SU-DHL-6 (cell line): ENCODE data around the gene RNPC3.
"Not testable (repeated sequence)": the region's sequence is repeated elsewhere in the genome, so short reads cannot be mapped to it uniquely, and the experiment has no call there.

Source experiments
- H2AFZ ChIP-seq: fragments of 200-600 bp; sonication (generic); 2 replicates; pipeline ENCODE4 v1.6.1; 2014; ENCODE audit warnings: low read depth, mild to moderate bottlenecking, moderate library complexity, mixed read lengths, antibody characterized with exemption, low read length; ENCODE audit not compliant: severe bottlenecking
- H3F3A ChIP-seq: fragments of 200-600 bp; shearing (Covaris generic); 2 replicates; pipeline ENCODE4 v1.6.0; 2016; ENCODE audit warnings: antibody characterized with exemption, mild to moderate bottlenecking; ENCODE audit not compliant: insufficient read depth
- H3K27ac ChIP-seq: fragments of 200-600 bp; sonication (generic); 2 replicates; pipeline ENCODE4 v1.5.1; 2016; ENCODE audit warnings: low read depth, mild to moderate bottlenecking, low read length, moderate library complexity, mixed read lengths
- H3K27me3 ChIP-seq: fragments of 200-600 bp; sonication (generic), shearing (Covaris generic); 2 replicates; pipeline ENCODE4 v1.6.0; 2014; ENCODE audit warnings: mild to moderate bottlenecking, low read length
- H3K36me3 ChIP-seq: fragments of 200-600 bp; sonication (generic); 2 replicates; pipeline ENCODE4 v1.6.1; 2014; ENCODE audit warnings: mild to moderate bottlenecking, low read length, mixed read lengths
- H3K4me2 ChIP-seq: fragments of 300-600, 200-600 bp; shearing (Covaris generic), sonication (generic); 2 replicates; pipeline ENCODE4 v1.6.0; 2014; ENCODE audit warnings: low read length, low read depth, mild to moderate bottlenecking; ENCODE audit not compliant: poor library complexity, severe bottlenecking
- H3K4me3 ChIP-seq: fragments of 200-600 bp; sonication (generic); 2 replicates; pipeline ENCODE4 v1.5.1; 2014; ENCODE audit warnings: antibody characterized with exemption, low read length, mild to moderate bottlenecking, mixed read lengths; ENCODE audit not compliant: insufficient read depth, poor library complexity, severe bottlenecking
- H3K79me2 ChIP-seq: fragments of 200-600 bp; sonication (generic); 2 replicates; pipeline ENCODE4 v1.6.1; 2014; ENCODE audit warnings: mild to moderate bottlenecking, low read length, moderate library complexity; ENCODE audit not compliant: insufficient read depth
- H3K9ac ChIP-seq: fragments of 200-600 bp; sonication (generic); 2 replicates; pipeline ENCODE4 v1.7.0; 2014; ENCODE audit warnings: mild to moderate bottlenecking, low read length
- H3K9me2 ChIP-seq: fragments of 200-600 bp; sonication (generic); replicated peaks from 2 replicates; pipeline ENCODE4 v1.6.1; 2014; ENCODE audit warnings: low read length; ENCODE audit not compliant: insufficient read depth
- H3K9me3 ChIP-seq: fragments of 200-600 bp; sonication (generic); 2 replicates; pipeline ENCODE4 v1.6.1; 2014; ENCODE audit warnings: low read length, mixed read lengths; ENCODE audit not compliant: insufficient read depth
- H4K20me1 ChIP-seq: fragments of 200-600 bp; sonication (generic); 2 replicates; pipeline ENCODE4 v1.6.1; 2014; ENCODE audit warnings: low read depth, mild to moderate bottlenecking, antibody characterized with exemption, low read length, moderate library complexity, mixed read lengths
- EZH2phosphoT487 ChIP-seq: fragments of 200-600 bp; sonication (generic), shearing (Covaris generic); conservative IDR thresholded peaks from 2 replicates; pipeline ENCODE4 v1.6.1; 2018; ENCODE audit warnings: mild to moderate bottlenecking, antibody characterized with exemption, low read length, moderate library complexity, mixed read lengths
- TF ChIP-seq, protein P1 (sequence below): fragments of 200-600 bp; sonication (generic); IDR thresholded peaks from one replicate; pipeline ENCODE4 v1.5.1; 2017; ENCODE audit warnings: antibody characterized with exemption, mild to moderate bottlenecking, low read length, moderate library complexity; ENCODE audit not compliant: insufficient read depth, poor library complexity, severe bottlenecking

Gene RNPC3

DNA sequence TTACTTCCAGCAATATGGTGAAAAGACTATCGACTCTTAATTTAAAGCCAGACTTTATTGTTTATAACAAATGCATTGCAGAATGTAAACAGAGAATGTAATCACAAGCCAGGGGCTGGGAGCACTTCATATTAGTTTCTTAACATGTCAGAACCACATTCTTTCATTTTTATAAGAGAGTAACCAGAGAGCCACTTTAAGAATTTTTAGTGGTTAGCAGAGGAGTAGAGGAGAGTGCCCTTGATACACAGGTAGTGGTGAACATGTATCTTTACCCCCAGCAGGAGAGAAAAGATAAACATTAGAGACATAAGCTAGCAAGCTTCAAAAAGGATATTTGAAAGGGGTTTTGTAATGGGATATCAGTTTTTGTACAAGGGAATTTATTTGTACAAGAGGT lies 57.0 kb downstream of the RNPC3 start:
- Histone ChIP-seq H3K4me3 (no peak overlapping the region), H3K79me2 (no peaks in the 10 kb centered on the region), H3K9me3 (no peaks in the 10 kb centered on the region), H3K9ac (no peak overlapping the region), H3F3A (no peaks in the 10 kb centered on the region), H3K9me2 (no peaks in the 10 kb centered on the region), H3K4me2 (no peak overlapping the region), H4K20me1 (no peaks in the 10 kb centered on the region), H3K36me3 (no peaks in the 10 kb centered on the region), H2AFZ (no peak overlapping the region), H3K27ac (no peak overlapping the region), H3K27me3 (no peaks in the 10 kb centered on the region)
- TF ChIP-seq, protein P1, sequence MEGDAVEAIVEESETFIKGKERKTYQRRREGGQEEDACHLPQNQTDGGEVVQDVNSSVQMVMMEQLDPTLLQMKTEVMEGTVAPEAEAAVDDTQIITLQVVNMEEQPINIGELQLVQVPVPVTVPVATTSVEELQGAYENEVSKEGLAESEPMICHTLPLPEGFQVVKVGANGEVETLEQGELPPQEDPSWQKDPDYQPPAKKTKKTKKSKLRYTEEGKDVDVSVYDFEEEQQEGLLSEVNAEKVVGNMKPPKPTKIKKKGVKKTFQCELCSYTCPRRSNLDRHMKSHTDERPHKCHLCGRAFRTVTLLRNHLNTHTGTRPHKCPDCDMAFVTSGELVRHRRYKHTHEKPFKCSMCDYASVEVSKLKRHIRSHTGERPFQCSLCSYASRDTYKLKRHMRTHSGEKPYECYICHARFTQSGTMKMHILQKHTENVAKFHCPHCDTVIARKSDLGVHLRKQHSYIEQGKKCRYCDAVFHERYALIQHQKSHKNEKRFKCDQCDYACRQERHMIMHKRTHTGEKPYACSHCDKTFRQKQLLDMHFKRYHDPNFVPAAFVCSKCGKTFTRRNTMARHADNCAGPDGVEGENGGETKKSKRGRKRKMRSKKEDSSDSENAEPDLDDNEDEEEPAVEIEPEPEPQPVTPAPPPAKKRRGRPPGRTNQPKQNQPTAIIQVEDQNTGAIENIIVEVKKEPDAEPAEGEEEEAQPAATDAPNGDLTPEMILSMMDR = no peak
- no peak for TF ChIP-seq EZH2phosphoT487

GRCh38 chr1:103583887-103584286 lies 58.4 kb downstream of the RNPC3 start:
- Histone ChIP-seq H3K4me3 (no peak overlapping the region), H3F3A (no peaks in the 10 kb centered on the region), H3K9ac (no peak overlapping the region), H3K27ac (no peak overlapping the region), H3K36me3 (no peaks in the 10 kb centered on the region), H3K27me3 (no peaks in the 10 kb centered on the region), H2AFZ (no peak overlapping the region), H3K9me2 (no peaks in the 10 kb centered on the region), H3K79me2 (no peaks in the 10 kb centered on the region), H3K4me2 (no peak overlapping the region), H4K20me1 (no peaks in the 10 kb centered on the region), H3K9me3 (peaks cover 9% of the 10 kb centered on the region; the same call in 1 of the 2 replicates)
- no peak for TF ChIP-seq EZH2phosphoT487
- TF ChIP-seq, protein P1 = no peak

- Histone ChIP-seq H3K79me2 (no peaks in the 10 kb centered on the region), H3K9me2 (no peaks in the 10 kb centered on the region), H3K4me2 (no peak overlapping the region), H3K27ac (no peak overlapping the region), H3F3A (no peaks in the 10 kb centered on the region), H2AFZ (no peak overlapping the region), H3K9me3 (peaks cover 11% of the 10 kb centered on the region; the same call in 1 of the 2 replicates), H3K36me3 (no peaks in the 10 kb centered on the region), H4K20me1 (no peaks in the 10 kb centered on the region), H3K9ac (no peak overlapping the region), H3K27me3 (no peaks in the 10 kb centered on the region), H3K4me3 (no peak overlapping the region)
- TF ChIP-seq, protein P1 = no peak
- no peak for TF ChIP-seq EZH2phosphoT487
Observed at GRCh38 chr1:103584537-103584936, 59.0 kb downstream of the RNPC3 start.

DNA sequence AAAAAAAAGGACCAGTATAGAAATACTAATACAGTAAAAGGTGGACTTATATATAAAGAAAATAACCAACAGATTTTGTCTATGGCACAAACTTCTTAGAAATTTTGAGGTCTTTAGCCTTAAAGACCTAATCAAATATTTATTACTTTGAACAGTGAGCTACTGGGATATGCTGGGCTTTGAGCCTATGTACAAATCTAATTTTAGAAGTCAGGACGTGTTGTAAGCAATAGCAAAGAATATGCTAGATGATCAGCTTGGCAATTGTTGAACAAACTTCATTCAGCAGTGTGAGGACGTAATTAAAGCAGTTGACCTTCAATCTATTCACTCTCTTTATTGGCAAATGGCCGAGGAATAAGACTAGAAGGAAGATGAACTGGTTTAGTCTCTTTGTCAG lies 77.2 kb downstream of the RNPC3 start:
- H3K27me3 ChIP-seq, H3K27ac ChIP-seq, H3K9me3 ChIP-seq, H3K4me2 ChIP-seq, H3F3A ChIP-seq, H3K79me2 ChIP-seq, H3K9ac ChIP-seq, H2AFZ ChIP-seq, H3K36me3 ChIP-seq, H3K9me2 ChIP-seq, H4K20me1 ChIP-seq, H3K4me3 ChIP-seq: not testable (repeated sequence)
